Aorta (tissue), 5 donors: ENCODE data around the gene NLGN2. TPM values are rescaled to one million over a fixed set of nuclear protein-coding genes. Genes with fewer than 3 reads are reported as not detected.

ENCODE experiments used
- ATAC-seq: fragments of 200-7000 bp; cut with Tn5 transposase; one replicate; pipeline ENCODE4 v1.9.1; 2022; ENCODE audit warnings: moderate library complexity; ENCODE audit not compliant: low FRiP score
- DNase-seq, 2 donors: peaks; one replicate each; pipeline ENCODE4 v3.0.0-alpha.2; 2020
- H3K27ac ChIP-seq, 2 donors: one replicate each; pipeline ENCODE4 v1.5.1; 2013; ENCODE audit warnings: low read length in 2 of 2, mild to moderate bottlenecking in 2 of 2, moderate library complexity in 2 of 2, control low read depth in 1 of 2, inconsistent platforms in 1 of 2, low read depth in 1 of 2
- H3K27me3 ChIP-seq, 2 donors: one replicate each; pipeline ENCODE4 v1.6.1; 2013; ENCODE audit warnings: control low read depth in 1 of 2, low read length in 1 of 2, mild to moderate bottlenecking in 1 of 2, moderate library complexity in 1 of 2; ENCODE audit not compliant: insufficient read depth in 2 of 2, control insufficient read depth in 1 of 2
- H3K36me3 ChIP-seq, 2 donors: one replicate each; pipeline ENCODE4 v1.6.1; 2013; ENCODE audit warnings: control low read depth in 1 of 2, low read length in 1 of 2, mild to moderate bottlenecking in 1 of 2; ENCODE audit not compliant: insufficient read depth in 2 of 2, control insufficient read depth in 1 of 2
- H3K4me1 ChIP-seq, 2 donors: one replicate each; pipeline ENCODE4 v1.6.1; 2013; ENCODE audit warnings: low read length in 2 of 2, control low read depth in 1 of 2, mild to moderate bottlenecking in 1 of 2, moderate library complexity in 1 of 2; ENCODE audit not compliant: insufficient read depth in 2 of 2, control insufficient read depth in 1 of 2
- H3K4me3 ChIP-seq, 2 donors: one replicate each; pipeline ENCODE4 v1.5.1; 2013; ENCODE audit warnings: low read length in 2 of 2, control low read depth in 1 of 2, mild to moderate bottlenecking in 1 of 2
- H3K9me3 ChIP-seq: one replicate; pipeline ENCODE4 v1.6.1; 2013; ENCODE audit warnings: mild to moderate bottlenecking, low read length; ENCODE audit not compliant: control insufficient read depth
- WGBS, 2 donors: extraction: QIAGEN DNeasy Blood & Tissue Kit; methylation state at CpG; one replicate each; pipeline ENCODE4 v1.1.7; 2013; 5-methylcytosine and 5-hydroxymethylcytosine counted together
- intact Hi-C, 2 donors: fragments of 100-400 bp; cut with DNase I; formaldehyde crosslinking; loops; one replicate each; pipeline versions ENCODE4 v1.14.2 to v1.15.0; 2022
- polyA plus RNA-seq, 2 donors: library from polyadenylated mRNA; stranded (reverse); fragments of 200-250 nt; gene quantifications; one replicate each; pipeline ENCODE4 v1.2.3, GENCODE V29; 2013
- total RNA-seq, 2 donors: library from RNA; stranded (reverse); fragmentation: NEBNext Ultra II Directional; extraction: Animal tissue kit (Norgen Biotek cat#: 25700); gene quantifications; one replicate each; pipeline ENCODE4 v1.2.1, GENCODE V29; 2021
- donor health status: healthy with polysubstance abuse.
- donor health status: Bipolar disorder and iron deficiency.
- donor health status: DM: no; HTN: no; CAD: no.
- donor health status: DM: no; HTN: no; CAD: no.
- donor health status: DM: yes; HTN: yes; CAD: no.

The NLGN2 gene
- total and polyA plus RNA-seq, 4 donors = 2.4 to 49.9 (median 30.9) TPM

DNA sequence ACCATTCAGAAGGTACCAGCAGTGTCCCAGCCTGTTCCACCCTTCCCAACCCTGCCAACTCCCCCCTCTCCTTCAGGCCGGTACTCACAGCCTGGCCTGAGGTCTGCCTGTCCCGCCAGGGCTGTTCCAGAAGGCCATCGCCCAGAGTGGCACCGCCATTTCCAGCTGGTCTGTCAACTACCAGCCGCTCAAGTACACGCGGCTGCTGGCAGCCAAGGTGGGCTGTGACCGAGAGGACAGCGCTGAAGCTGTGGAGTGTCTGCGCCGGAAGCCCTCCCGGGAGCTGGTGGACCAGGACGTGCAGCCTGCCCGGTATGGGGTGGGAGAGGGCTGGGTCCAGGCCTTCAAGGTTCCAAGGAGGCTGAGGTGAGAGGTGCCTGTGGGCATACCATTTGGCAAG, 7.2 kb downstream of the NLGN2 start:
- H3K4me3 ChIP-seq = no peak overlapping the region
- no peak overlapping the region for H3K27ac ChIP-seq
- WGBS, 2 donors = 85 to 88% methylated on average over 14 of the region's 14 CpGs
- no peaks in the 10 kb centered on the region for H3K27me3 ChIP-seq
- no peaks in the 10 kb centered on the region for H3K4me1 ChIP-seq
- no peak for DNase-seq
- ATAC-seq = no peak
- no peaks in the 10 kb centered on the region for H3K36me3 ChIP-seq
- intact Hi-C loops = no loop called here
- H3K9me3 ChIP-seq = no peaks in the 10 kb centered on the region

DNA sequence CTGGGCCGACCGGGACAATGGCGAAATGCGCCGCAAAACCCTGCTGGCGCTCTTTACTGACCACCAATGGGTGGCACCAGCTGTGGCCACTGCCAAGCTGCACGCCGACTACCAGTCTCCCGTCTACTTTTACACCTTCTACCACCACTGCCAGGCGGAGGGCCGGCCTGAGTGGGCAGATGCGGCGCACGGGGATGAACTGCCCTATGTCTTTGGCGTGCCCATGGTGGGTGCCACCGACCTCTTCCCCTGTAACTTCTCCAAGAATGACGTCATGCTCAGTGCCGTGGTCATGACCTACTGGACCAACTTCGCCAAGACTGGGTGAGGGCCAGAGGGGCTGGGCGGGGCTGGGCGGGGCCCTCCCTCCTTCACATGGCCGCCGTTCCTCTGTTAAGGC, 8.1 kb downstream of the NLGN2 start:
- intact Hi-C loops = no loop called here
- ATAC-seq = no peak
- no peak overlapping the region for H3K27ac ChIP-seq
- H3K27me3 ChIP-seq = no peaks in the 10 kb centered on the region
- no peaks in the 10 kb centered on the region for H3K9me3 ChIP-seq
- H3K4me1 ChIP-seq = no peaks in the 10 kb centered on the region
- WGBS, 2 donors = 90 to 95% methylated on average over 23 of the region's 23 CpGs
- no peak overlapping the region for H3K4me3 ChIP-seq
- no peak for DNase-seq
- no peaks in the 10 kb centered on the region for H3K36me3 ChIP-seq

DNA sequence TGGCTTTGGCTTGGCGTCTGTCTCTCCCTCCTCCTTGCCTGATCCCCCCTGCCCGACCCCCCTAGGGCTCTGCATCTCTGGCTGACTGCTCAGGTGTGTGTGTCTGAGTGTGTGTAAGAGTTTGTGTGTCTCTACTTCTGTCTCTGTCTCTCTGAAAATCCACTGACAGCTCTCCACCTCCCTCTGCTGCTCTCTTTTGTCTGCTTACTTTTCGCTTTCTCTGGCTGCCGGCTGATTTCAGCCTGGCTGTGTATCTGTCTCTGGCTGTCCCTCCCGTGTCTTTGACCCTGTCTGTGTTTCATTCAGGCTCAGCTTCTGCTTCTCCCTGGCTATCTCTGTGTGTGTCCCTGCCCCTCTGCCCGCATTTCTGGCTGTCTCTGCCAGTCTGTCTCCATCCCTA, 8.7 kb downstream of the NLGN2 start:
- Histone ChIP-seq H3K27me3 (no peaks in the 10 kb centered on the region), H3K9me3 (no peaks in the 10 kb centered on the region), H3K27ac (no peak overlapping the region), H3K4me3 (no peak overlapping the region), H3K36me3 (no peaks in the 10 kb centered on the region), H3K4me1 (no peaks in the 10 kb centered on the region)
- ATAC-seq (no peak), DNase-seq (no peak)
- WGBS, 2 donors = 81% methylated on average over 6 of the region's 6 CpGs
- intact Hi-C loops = no loop called here

DNA sequence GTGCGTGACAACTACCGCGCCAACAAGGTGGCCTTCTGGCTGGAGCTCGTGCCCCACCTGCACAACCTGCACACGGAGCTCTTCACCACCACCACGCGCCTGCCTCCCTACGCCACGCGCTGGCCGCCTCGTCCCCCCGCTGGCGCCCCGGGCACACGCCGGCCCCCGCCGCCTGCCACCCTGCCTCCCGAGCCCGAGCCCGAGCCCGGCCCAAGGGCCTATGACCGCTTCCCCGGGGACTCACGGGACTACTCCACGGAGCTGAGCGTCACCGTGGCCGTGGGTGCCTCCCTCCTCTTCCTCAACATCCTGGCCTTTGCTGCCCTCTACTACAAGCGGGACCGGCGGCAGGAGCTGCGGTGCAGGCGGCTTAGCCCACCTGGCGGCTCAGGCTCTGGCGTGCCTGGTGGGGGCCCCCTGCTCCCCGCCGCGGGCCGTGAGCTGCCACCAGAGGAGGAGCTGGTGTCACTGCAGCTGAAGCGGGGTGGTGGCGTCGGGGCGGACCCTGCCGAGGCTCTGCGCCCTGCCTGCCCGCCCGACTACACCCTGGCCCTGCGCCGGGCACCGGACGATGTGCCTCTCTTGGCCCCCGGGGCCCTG, 9.5 kb downstream of the NLGN2 start:
- intact Hi-C loops = no loop called here

DNA sequence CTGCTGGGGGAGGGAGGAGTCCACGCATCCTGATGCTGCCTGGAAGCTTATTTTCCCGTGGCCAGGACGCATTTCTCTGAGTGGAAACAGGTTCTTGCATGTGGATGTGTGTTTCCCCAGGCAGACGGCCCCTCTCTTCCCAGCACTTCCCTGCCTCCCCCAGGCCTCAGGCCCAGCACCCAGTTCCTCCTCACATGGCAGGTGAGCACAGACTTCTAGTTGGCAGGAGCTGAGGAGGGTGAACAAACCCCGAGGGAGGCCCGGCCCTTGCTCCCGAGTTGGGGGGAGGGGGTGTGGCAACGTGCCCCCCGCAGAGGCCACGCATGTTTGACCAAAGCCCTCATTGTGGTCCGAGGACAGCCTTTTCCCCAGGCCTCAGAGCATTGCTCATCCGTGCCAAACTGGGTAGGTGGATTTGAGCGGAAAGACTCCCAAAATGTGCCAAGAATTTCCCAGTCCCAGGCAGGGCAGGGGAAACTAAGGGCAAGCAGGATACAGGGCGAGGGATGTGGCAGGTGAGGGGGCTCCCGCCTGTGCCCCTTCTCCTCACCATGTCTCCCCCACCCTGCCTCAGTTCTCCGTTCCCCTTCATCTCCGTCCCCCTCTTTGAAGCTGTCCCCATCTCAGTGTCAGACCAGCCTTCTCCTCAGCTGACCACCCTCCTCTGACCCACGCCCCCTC, 11.0 kb downstream of the NLGN2 start:
- Histone ChIP-seq H3K27me3 (no peaks in the 10 kb centered on the region), H3K9me3 (no peaks in the 10 kb centered on the region), H3K4me3 (no peak overlapping the region), H3K36me3 (no peaks in the 10 kb centered on the region), H3K4me1 (no peaks in the 10 kb centered on the region), H3K27ac (no peak overlapping the region)
- 71 to 74% methylated on average over 18 of the region's 18 CpGs for WGBS, 2 donors
- no peak for ATAC-seq
- DNase-seq = no peak
- intact Hi-C loops = no loop called here

More for the DNA sequence above, 9.5 kb downstream of the NLGN2 start:
- H3K4me3 ChIP-seq = no peak overlapping the region
- ATAC-seq (no peak), DNase-seq (no peak)
- no peaks in the 10 kb centered on the region for H3K4me1 ChIP-seq
- no peak overlapping the region for H3K27ac ChIP-seq
- no peaks in the 10 kb centered on the region for H3K36me3 ChIP-seq
- no peaks in the 10 kb centered on the region for H3K9me3 ChIP-seq
- 95 to 96% methylated on average over 51 to 54 of the region's 54 CpGs for WGBS, 2 donors
- H3K27me3 ChIP-seq = no peaks in the 10 kb centered on the region

DNA sequence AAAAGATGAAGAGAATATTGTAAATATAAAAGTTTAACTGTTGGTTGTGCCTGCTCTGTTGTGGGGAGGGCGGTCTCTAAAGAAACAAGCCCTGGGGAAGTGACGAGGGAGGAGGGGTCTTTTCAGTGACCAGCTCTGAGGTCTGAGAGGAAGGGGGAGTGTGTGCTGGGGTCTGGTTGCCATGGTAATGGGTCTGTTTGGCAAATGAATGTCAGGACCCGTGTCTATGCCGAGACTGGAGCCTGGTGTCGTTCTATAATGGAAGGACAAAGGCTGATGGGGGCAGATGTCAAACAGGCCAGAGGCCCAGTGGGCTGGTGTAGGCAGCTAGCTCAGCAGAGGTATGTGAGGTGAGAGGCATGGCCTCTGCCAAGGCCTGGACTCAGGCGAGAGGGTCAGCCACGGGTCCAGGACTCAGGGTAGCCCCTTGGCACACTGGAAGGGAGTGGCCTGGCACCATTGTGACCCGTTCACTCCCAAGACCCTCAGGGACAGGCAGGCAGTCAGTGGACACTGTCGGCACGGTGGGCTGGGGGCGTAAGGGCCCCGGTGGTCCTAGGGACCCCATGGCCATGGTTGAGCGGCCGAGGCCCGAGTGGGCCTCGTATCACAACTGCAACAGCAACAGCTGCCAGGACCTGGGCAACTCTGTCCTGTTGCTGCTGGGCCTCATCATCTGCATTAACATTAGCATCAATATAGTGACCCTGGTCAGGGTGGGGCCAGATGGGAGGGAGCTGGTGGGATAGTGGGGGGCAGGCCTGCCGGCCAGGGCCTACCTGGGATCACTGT, 12.4 kb downstream of the NLGN2 start, which contains the start of gene SPEM1:
Gene SPEM1 (plus strand): TSS at position 506 of the 792 bp plus-strand sequence. CDS start 61 bp downstream, at position 567.
- WGBS, 2 donors = 78% methylated on average over 17 of the region's 17 CpGs

DNA sequence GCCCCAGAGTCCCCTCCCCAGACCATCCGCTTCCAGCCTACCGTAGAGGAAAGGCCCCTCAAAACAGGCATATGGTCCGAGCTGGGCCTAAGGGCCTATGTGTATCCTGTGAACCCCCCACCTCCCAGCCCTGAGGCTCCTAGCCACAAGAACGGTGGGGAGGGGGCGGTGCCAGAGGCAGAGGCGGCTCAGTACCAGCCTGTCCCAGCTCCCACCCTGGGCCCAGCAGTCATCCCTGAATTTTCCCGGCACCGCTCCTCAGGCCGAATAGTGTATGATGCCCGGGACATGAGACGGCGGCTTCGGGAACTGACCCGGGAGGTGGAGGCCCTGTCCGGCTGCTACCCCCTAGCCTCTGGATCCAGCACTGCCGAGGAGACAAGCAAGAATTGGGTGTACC, 13.5 kb downstream of the NLGN2 start:
- intact Hi-C loops = no loop called here
- 94% methylated on average over 16 of the region's 16 CpGs for WGBS, 2 donors
- H3K4me3 ChIP-seq = no peak overlapping the region
- H3K4me1 ChIP-seq = no peaks in the 10 kb centered on the region
- no peak for DNase-seq
- H3K27ac ChIP-seq = no peak overlapping the region
- H3K36me3 ChIP-seq = no peaks in the 10 kb centered on the region
- no peaks in the 10 kb centered on the region for H3K9me3 ChIP-seq
- no peak for ATAC-seq
- no peaks in the 10 kb centered on the region for H3K27me3 ChIP-seq

More for the DNA sequence above, 12.4 kb downstream of the NLGN2 start, which contains the start of gene SPEM1:
- no peaks in the 10 kb centered on the region for H3K27me3 ChIP-seq
- H3K9me3 ChIP-seq = no peaks in the 10 kb centered on the region
- intact Hi-C loops = no loop called here
- DNase-seq (no peak), ATAC-seq (no peak)
- H3K27ac ChIP-seq = no peak within 1 kb of the TSS
- H3K4me3 ChIP-seq = no peak within 1 kb of the TSS
- no peaks in the 10 kb centered on the region for H3K36me3 ChIP-seq
- no peaks in the 10 kb centered on the region for H3K4me1 ChIP-seq

DNA sequence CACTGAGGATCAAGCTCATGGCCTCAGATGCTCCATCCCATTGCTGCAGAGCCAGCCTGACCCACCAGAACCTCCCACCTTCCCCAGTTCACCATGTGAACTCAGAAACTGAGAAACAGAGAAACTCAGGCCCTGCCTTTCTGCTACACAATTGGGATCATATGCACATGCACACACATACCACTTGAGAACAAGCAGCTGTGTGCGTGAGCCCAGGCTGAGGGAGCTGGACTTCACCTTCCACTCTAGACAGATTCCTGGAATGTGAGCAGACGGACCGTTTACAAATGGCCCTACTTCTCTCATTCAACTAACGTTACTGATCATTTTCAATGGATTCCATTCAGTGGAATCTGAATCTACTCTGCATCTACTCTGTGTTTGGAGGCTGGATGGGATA, 16.0 kb downstream of the NLGN2 start:
- no peak overlapping the region for H3K4me3 ChIP-seq
- H3K9me3 ChIP-seq = no peaks in the 10 kb centered on the region
- H3K36me3 ChIP-seq = no peaks in the 10 kb centered on the region
- no peak overlapping the region for H3K27ac ChIP-seq
- intact Hi-C loops = no loop called here
- no peaks in the 10 kb centered on the region for H3K27me3 ChIP-seq
- WGBS, 2 donors = 53 to 54% methylated on average over 4 of the region's 4 CpGs
- ATAC-seq (no peak), DNase-seq (no peak)
- no peaks in the 10 kb centered on the region for H3K4me1 ChIP-seq
